ENCODE results near the gene OPN3.

Gene OPN3

DNA sequence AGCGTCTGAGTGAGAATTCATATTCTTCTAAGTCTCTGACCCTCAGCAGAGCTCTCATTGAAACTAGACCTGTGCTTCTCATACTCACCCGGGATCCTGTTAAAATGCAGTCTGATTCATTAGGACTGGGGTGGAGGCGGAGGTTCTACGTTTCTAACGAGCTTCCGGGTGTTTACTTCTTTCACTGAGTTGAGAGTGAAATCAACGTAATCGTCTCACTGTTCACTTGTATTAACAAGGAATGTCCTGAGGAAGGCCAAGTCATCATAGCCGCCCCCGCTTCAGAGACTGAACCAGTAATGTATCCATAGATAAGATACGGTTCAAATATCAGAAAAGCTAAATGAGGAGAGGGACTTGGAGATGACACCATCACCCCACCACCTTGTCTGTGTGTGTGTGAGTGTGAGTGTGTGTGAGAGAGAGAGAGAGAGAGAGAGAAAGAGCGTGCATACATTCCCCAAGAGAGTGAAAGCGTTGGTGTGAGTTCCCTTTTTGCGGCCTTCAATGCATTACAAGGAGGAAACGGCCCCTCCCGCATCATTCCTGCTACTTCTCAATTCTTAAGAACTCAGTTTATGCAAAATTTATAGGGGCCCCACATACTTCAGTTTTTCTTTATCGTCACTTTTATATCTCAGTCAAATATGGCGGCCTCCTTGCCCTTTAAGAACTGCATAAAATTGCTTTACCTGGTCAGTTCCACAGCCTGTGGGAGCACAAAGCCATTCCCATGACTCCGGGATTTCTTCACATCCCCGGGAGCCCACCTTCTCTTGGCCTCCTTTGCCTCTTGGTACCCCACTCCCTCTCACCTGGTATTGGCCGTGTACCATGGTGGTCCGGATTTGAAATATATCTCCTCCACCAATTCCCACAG lies 88.2 kb downstream of the OPN3 start:
- no peaks in the 10 kb centered on the region for H3K36me3 Mint-ChIP-seq
- peak overlapping the region; percentile 91 for H3K27ac Mint-ChIP-seq
- no peaks in the 10 kb centered on the region for H3K9me3 Mint-ChIP-seq
- H3K4me1 Mint-ChIP-seq, result peaks cover 26% of the 10 kb centered on the region
- H3K4me3 Mint-ChIP-seq, result peak overlapping the region; percentile 82
- no peaks in the 10 kb centered on the region for H3K27me3 Mint-ChIP-seq

GRCh38 chr1:241550318-241550717 lies 89.9 kb downstream of the OPN3 start:
- Mint-ChIP-seq H3K9me3 (no peaks in the 10 kb centered on the region), H3K4me3 (no peak overlapping the region), H3K36me3 (no peaks in the 10 kb centered on the region), H3K4me1 (peaks cover 26% of the 10 kb centered on the region), H3K27ac (no peak overlapping the region), H3K27me3 (peaks cover 2% of the 10 kb centered on the region)

DNA sequence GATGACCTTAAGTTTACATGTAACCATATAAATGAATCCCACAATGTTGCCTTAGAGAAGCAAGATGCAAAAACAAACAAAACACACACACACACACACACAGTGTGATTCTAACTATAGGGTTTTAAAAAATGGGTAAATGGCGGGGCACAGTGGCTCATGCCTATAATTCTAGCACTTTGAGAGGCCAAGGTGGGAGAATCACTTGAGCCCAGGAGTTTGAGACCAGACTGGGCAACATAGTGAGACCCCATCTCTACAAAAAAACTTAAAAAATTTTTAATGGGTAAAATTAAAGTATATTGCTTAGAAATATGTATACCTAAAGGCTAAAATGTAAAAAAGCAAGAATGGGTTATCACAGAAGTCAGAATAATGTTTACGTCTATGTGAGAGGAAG lies 92.2 kb downstream of the OPN3 start:
- Mint-ChIP-seq H3K27me3 (peaks cover 2% of the 10 kb centered on the region), H3K4me1 (peaks cover 26% of the 10 kb centered on the region), H3K27ac (no peak overlapping the region), H3K9me3 (no peaks in the 10 kb centered on the region), H3K36me3 (no peaks in the 10 kb centered on the region), H3K4me3 (no peak overlapping the region)

Measured in activated naive CD4-positive, alpha-beta T cell treated with anti-CD3 and anti-CD28 coated beads, Interleukin-2, amount 50 U/mL, for 24 hours (primary cell).